ENCODE measurements around the gene TRIM43.
"Not testable (repeated sequence)": the region's sequence is repeated elsewhere in the genome, so short reads cannot be mapped to it uniquely, and the experiment has no call there.

Gene TRIM43

GRCh38 chr2:95641289-95641575 is 49.4 kb downstream of the TRIM43 start:
- in situ Hi-C loops (cut with MboI; ENCODE audit: low sequenced_read_pairs) = not testable (repeated sequence)

GRCh38 chr2:95641787-95642186 is 50.0 kb downstream of the TRIM43 start:
- in situ Hi-C loops (cut with MboI; ENCODE audit: low sequenced_read_pairs) = not testable (repeated sequence)

GRCh38 chr2:95642360-95642759 is 50.6 kb downstream of the TRIM43 start:
- in situ Hi-C loops (cut with MboI; ENCODE audit: low sequenced_read_pairs) = not testable (repeated sequence)

GRCh38 chr2:95642951-95643350 is 51.1 kb downstream of the TRIM43 start:
- in situ Hi-C loops (cut with MboI; ENCODE audit: low sequenced_read_pairs) = not testable (repeated sequence)

- in situ Hi-C loops (cut with MboI; ENCODE audit: low sequenced_read_pairs) = not testable (repeated sequence)
Observed at GRCh38 chr2:95645312-95645711, 53.5 kb downstream of the TRIM43 start.

- in situ Hi-C loops (cut with MboI; ENCODE audit: low sequenced_read_pairs) = not testable (repeated sequence)
Observed at GRCh38 chr2:95646274-95646994, 54.6 kb downstream of the TRIM43 start.

- in situ Hi-C loops (cut with MboI; ENCODE audit: low sequenced_read_pairs) = not testable (repeated sequence)
Observed at GRCh38 chr2:95648894-95649544, 57.2 kb downstream of the TRIM43 start.

All from HL-60/S4 treated with phorbol 12-myristate 13-acetate at 8.2 ng/mL for 4 days and 3 days (cell line).